H1 (cell line): ENCODE measurements around the gene CNDP1. TPM values are rescaled to one million over a fixed set of nuclear protein-coding genes. Genes with fewer than 3 reads are reported as not detected.
A peak's percentile ranks its signal among the peaks of the same experiment; 100 is the strongest.

Source experiments
- CBX8 ChIP-seq: fragments of 300-800, 300-1000 bp; sonication (generic); IDR thresholded peaks from 2 replicates; pipeline ENCODE4 v1.7.1; 2016; ENCODE audit warnings: low read depth, low read length, borderline replicate concordance
- EP300 ChIP-seq, 2 experiments: IDR thresholded peaks; 1 replicate in 1 of 2; 2 replicates in 1 of 2; pipeline ENCODE4 v1.6.1; 2011 to 2012; ENCODE audit warnings: low read depth in 2 of 2, low read length in 2 of 2, mild to moderate bottlenecking in 2 of 2, borderline replicate concordance in 1 of 2, inconsistent platforms in 1 of 2, moderate library complexity in 1 of 2
- RAD21 ChIP-seq, 2 experiments: IDR thresholded peaks in 1 of 2; conservative IDR thresholded peaks in 1 of 2; 2 replicates each; pipeline ENCODE4 v1.6.1; 2011; ENCODE audit warnings: low read depth in 2 of 2, low read length in 2 of 2, improper control_type of control experiment in 1 of 2, inconsistent platforms in 1 of 2, mild to moderate bottlenecking in 1 of 2, moderate library complexity in 1 of 2
- polyA plus RNA-seq, 7 experiments: library from polyadenylated mRNA; depleted of rRNA in 3 of 7; stranded (reverse) in 5 of 7; unstranded in 2 of 7; fragments of >200 nt in 5 of 7; fragments of 200-250 nt in 2 of 7; gene quantifications; 1 replicate in 5 of 7; 2 replicates in 1 of 7; 4 replicates in 1 of 7; pipeline versions ENCODE4 v1.2.1 to v1.2.3, GENCODE V29; 2011 to 2013; ENCODE audit warnings: missing spikeins in 2 of 7, mixed read lengths in 2 of 7
- total RNA-seq: library from RNA; stranded (reverse); fragmentation: NEBNext Ultra II Directional; extraction: Animal tissue kit (Norgen Biotek cat#: 25700); gene quantifications from 2 replicates; pipeline ENCODE4 v1.2.1, GENCODE V29; 2021
- TF ChIP-seq, protein P1 (sequence below): IDR thresholded peaks from 2 replicates; pipeline ENCODE4 v1.6.1; 2011; ENCODE audit warnings: low read depth, mild to moderate bottlenecking, low read length; ENCODE audit not compliant: insufficient read depth

CNDP1 gene
- total and polyA plus RNA-seq, 2 of the 8 experiments (the other 6 are each of a cell fraction or from before 2014, with no cell fraction given), result 0.09 TPM; not detected in 1

DNA sequence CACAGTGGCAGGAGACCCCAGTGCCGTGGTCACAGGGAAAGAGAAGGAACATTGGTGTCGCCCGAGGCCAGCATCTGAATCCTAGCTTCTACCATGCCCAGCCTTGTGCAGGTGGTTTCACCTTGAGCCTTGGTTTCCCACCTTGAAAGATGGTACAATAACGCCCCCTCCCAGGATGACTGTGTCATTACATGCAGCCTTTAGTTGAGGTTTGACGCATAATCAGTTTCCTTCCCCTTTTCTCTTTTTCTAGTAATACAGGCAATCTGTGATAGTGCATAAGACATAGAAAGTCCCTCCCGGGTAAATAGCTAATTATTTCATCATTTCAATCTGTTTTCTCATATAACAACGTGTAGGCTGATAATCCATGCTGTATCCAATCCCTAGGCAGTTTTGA lies 33.5 kb downstream of the CNDP1 start (continued):
- TF ChIP-seq, protein P1, sequence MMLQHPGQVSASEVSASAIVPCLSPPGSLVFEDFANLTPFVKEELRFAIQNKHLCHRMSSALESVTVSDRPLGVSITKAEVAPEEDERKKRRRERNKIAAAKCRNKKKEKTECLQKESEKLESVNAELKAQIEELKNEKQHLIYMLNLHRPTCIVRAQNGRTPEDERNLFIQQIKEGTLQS, result no peak
- TF ChIP-seq EP300 (IDR thresholded peaks at IDR 0.05; ENCODE audit: borderline replicate concordance in 1 of 2, low read depth in 2 of 2, low read length in 2 of 2) (no peak), CBX8 (no peak), RAD21 (IDR thresholded peaks at IDR 0.05 in 1 of 2, conservative IDR thresholded peaks at IDR 0.05 in 1 of 2; ENCODE audit: low read depth in 2 of 2, low read length in 2 of 2) (peak; percentile 44 to 64; a peak in 3 of 4 replicates)
